WERI-Rb-1 (cell line): Measurements from ENCODE around the gene CTTN.

Source experiments
- DNase-seq: peaks from one replicate; pipeline ENCODE4 v3.0.0-alpha.2; 2020
- H3K27ac ChIP-seq: fragments of 250-450 bp; sonication (Bioruptor Pico); 2 replicates; pipeline ENCODE4 v1.5.1; 2020; ENCODE audit warnings: mild to moderate bottlenecking, moderate library complexity
- H3K27me3 ChIP-seq: fragments of 250-450 bp; sonication (Bioruptor Pico); 2 replicates; pipeline ENCODE4 v1.5.1; 2021; ENCODE audit warnings: mild to moderate bottlenecking, low read depth, moderate library complexity; ENCODE audit not compliant: insufficient read depth, severe bottlenecking
- H3K36me3 ChIP-seq: fragments of 250-450 bp; sonication (Bioruptor Pico); 2 replicates; pipeline ENCODE4 v1.5.1; 2020; ENCODE audit warnings: mild to moderate bottlenecking, moderate library complexity
- H3K4me3 ChIP-seq: 2 replicates; pipeline ENCODE4 v1.5.1; 2011; ENCODE audit warnings: low read depth, mild to moderate bottlenecking, control low read depth, low read length
- H3K9me3 ChIP-seq: fragments of 250-450 bp; sonication (Bioruptor Pico); 2 replicates; pipeline ENCODE4 v1.5.1; 2021; ENCODE audit warnings: mild to moderate bottlenecking, moderate library complexity; ENCODE audit not compliant: severe bottlenecking
- CTCF ChIP-seq: IDR thresholded peaks from 2 replicates; pipeline ENCODE4 v1.5.1; 2011; ENCODE audit warnings: low read depth, mild to moderate bottlenecking, control low read depth, inconsistent platforms, low read length

The CTTN gene

DNA sequence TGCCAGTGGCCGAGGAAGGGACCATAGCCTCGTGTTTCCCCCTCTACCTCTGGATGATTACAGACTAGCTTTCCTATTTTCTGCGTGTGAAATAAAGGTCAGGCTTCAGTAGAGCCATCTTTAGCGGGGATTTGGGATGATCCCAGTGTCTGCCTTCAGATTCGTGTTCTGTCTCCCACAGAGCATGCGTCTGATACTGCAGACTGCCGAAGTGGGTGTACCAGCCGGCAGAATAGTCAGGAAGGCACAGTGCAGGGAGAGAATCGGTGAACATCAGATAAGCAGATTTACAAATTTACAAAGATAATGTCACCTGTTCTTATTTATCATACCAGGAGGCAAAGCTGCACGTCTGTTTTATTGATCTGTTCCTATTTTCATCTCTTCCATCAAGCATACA, 11.1 kb downstream of the CTTN start:
- Histone ChIP-seq H3K27me3 (no peaks in the 10 kb centered on the region), H3K36me3 (peaks cover 81% of the 10 kb centered on the region), H3K27ac (no peak overlapping the region), H3K4me3 (no peak overlapping the region), H3K9me3 (no peaks in the 10 kb centered on the region)
- no peak for DNase-seq
- TF ChIP-seq CTCF: no peak

GRCh38 chr11:70409871-70410270, 11.5 kb downstream of the CTTN start:
- Histone ChIP-seq H3K36me3 (peaks cover 86% of the 10 kb centered on the region), H3K4me3 (no peak overlapping the region), H3K9me3 (no peaks in the 10 kb centered on the region), H3K27ac (no peak overlapping the region), H3K27me3 (no peaks in the 10 kb centered on the region)
- TF ChIP-seq CTCF: no peak
- DNase-seq: no peak

- DNase-seq: no peak
- no peak for TF ChIP-seq CTCF
- Histone ChIP-seq H3K27me3 (no peaks in the 10 kb centered on the region), H3K9me3 (no peaks in the 10 kb centered on the region), H3K4me3 (no peak overlapping the region), H3K27ac (no peak overlapping the region), H3K36me3 (peaks cover 86% of the 10 kb centered on the region)
Observed at GRCh38 chr11:70410276-70411205, 12.2 kb downstream of the CTTN start.

- DNase-seq: no peak
- H3K27ac ChIP-seq: no peak overlapping the region
- no peak for TF ChIP-seq CTCF
- H3K36me3 ChIP-seq: peaks cover 90% of the 10 kb centered on the region
- H3K27me3 ChIP-seq: no peaks in the 10 kb centered on the region
- H3K9me3 ChIP-seq: no peaks in the 10 kb centered on the region
- no peak overlapping the region for H3K4me3 ChIP-seq
Observed at GRCh38 chr11:70411713-70412452, 13.6 kb downstream of the CTTN start.

DNA sequence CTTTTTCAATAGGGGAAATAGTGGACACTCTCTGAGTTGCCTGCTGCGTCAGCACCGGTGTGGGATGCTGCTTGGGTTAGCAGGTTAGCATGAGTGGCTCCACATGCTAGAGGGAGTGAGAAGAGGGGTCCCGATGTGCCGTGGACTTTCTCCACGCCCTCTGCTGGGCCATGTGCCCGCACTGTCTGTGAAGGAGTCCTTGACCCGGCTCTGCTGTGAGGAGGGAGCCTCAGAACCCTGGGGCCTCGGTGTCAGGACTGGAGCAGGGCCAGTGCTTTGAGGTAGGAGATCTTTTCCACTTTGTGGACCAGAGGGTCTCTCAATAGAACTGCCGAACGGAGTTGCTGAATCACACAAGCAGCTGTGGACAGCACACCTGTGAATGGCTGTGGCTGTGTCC, 14.8 kb downstream of the CTTN start:
- peaks cover 88% of the 10 kb centered on the region for H3K36me3 ChIP-seq
- TF ChIP-seq CTCF: no peak

More for the DNA sequence above, 14.8 kb downstream of the CTTN start:
- Histone ChIP-seq H3K27me3 (no peaks in the 10 kb centered on the region), H3K9me3 (no peaks in the 10 kb centered on the region), H3K27ac (no peak overlapping the region), H3K4me3 (no peak overlapping the region)
- no peak for DNase-seq
